SK-N-SH (cell line): Measurements from ENCODE around the gene HS3ST5. TPM values are rescaled to one million over a fixed set of nuclear protein-coding genes. Genes with fewer than 3 reads are reported as not detected.

ENCODE experiments used
- CTCF ChIA-PET: fragments of 300-600, 350-600 bp; formaldehyde crosslinking; extraction: SDS; loops from one replicate; lab custom pipeline; 2021; lab: Yijun Ruan, JAX
- POLR2A ChIA-PET: fragments of 350-600 bp; sonication (Branson Sonifier 250); formaldehyde crosslinking; extraction: SDS; loops from one replicate; lab custom pipeline; 2020; ENCODE audit warnings: antibody characterized with exemption, inconsistent platforms; lab: Yijun Ruan, JAX
- DNase-seq: peaks from one replicate; pipeline ENCODE4 v3.0.0; 2012
- H2AFZ ChIP-seq: fragments of 200-600 bp; sonication (generic); 2 replicates; pipeline ENCODE4 v1.8.1; 2016; ENCODE audit warnings: antibody characterized with exemption, mild to moderate bottlenecking, low read depth
- H3F3A ChIP-seq: fragments of 200-600 bp; sonication (generic); replicated peaks from 2 replicates; pipeline ENCODE3; 2016; ENCODE audit warnings: antibody characterized with exemption, mild to moderate bottlenecking; ENCODE audit not compliant: insufficient read depth
- H3K27ac ChIP-seq, 2 experiments: fragments of 200-500 bp in 1 of 2; fragments of 200-600 bp in 1 of 2; sonication (Bioruptor generic) in 1 of 2; sonication (generic), shearing (Covaris generic) in 1 of 2; 2 replicates each; pipeline versions ENCODE4 v1.5.1 to v1.6.1; 2014 to 2016; ENCODE audit warnings: low read depth in 2 of 2, inconsistent platforms in 1 of 2, low read length in 1 of 2, mild to moderate bottlenecking in 1 of 2, mixed read lengths in 1 of 2
- H3K27me3 ChIP-seq: fragments of 200-600 bp; sonication (generic), shearing (Covaris generic); 2 replicates; pipeline ENCODE4 v1.6.1; 2016; ENCODE audit warnings: mixed run types; ENCODE audit not compliant: insufficient read depth
- H3K36me3 ChIP-seq, 2 experiments: fragments of 200-500 bp in 1 of 2; fragments of 200-600 bp in 1 of 2; sonication (Bioruptor generic) in 1 of 2; sonication (generic) in 1 of 2; replicated peaks in 1 of 2; 2 replicates each; pipeline versions ENCODE3 to v1.5.1; 2014 to 2016; ENCODE audit warnings: low read length in 1 of 2, mild to moderate bottlenecking in 1 of 2; ENCODE audit not compliant: insufficient read depth in 2 of 2, control insufficient read depth in 1 of 2
- H3K4me1 ChIP-seq, 2 experiments: fragments of 200-500 bp in 1 of 2; fragments of 200-600 bp in 1 of 2; sonication (Bioruptor generic) in 1 of 2; sonication (generic), shearing (Covaris generic) in 1 of 2; 2 replicates each; pipeline versions ENCODE4 v1.5.1 to v1.6.1; 2014 to 2016; ENCODE audit warnings: low read depth in 1 of 2, low read length in 1 of 2, mixed run types in 1 of 2; ENCODE audit not compliant: insufficient read depth in 2 of 2, control insufficient read depth in 1 of 2
- H3K4me2 ChIP-seq: fragments of 200-600 bp; sonication (generic), shearing (Covaris generic); 2 replicates; pipeline ENCODE4 v1.6.1; 2017; ENCODE audit warnings: mixed run types
- H3K4me3 ChIP-seq, 2 experiments: fragments of 200-500 bp in 1 of 2; fragments of 200-600 bp in 1 of 2; sonication (Bioruptor generic) in 1 of 2; sonication (generic), shearing (Covaris generic) in 1 of 2; 2 replicates each; pipeline versions ENCODE4 v1.5.1 to v1.8.1; 2014 to 2016; ENCODE audit warnings: low read depth in 2 of 2, inconsistent platforms in 1 of 2, low read length in 1 of 2, mild to moderate bottlenecking in 1 of 2, mixed read lengths in 1 of 2, moderate library complexity in 1 of 2
- H3K79me2 ChIP-seq: fragments of 200-600 bp; sonication (generic); 2 replicates; pipeline ENCODE4 v1.8.1; 2017; ENCODE audit warnings: mild to moderate bottlenecking; ENCODE audit not compliant: insufficient read depth
- H3K9ac ChIP-seq: fragments of 200-600 bp; sonication (generic); 2 replicates; pipeline ENCODE4 v1.6.1; 2017; ENCODE audit warnings: mixed run types
- H3K9me2 ChIP-seq: fragments of 200-600 bp; sonication (generic); 2 replicates; pipeline ENCODE4 v1.6.1; 2017; ENCODE audit warnings: mixed run types
- H3K9me3 ChIP-seq: fragments of 200-600 bp; sonication (generic); 2 replicates; pipeline ENCODE4 v1.6.1; 2017; ENCODE audit warnings: mixed run types, mild to moderate bottlenecking, moderate library complexity
- H4K20me1 ChIP-seq: fragments of 200-600 bp; sonication (generic); 2 replicates; pipeline ENCODE4 v1.6.1; 2017; ENCODE audit warnings: mild to moderate bottlenecking, mixed run types; ENCODE audit not compliant: insufficient read depth
- CHD2 ChIP-seq: fragments of 150-350 bp; IDR thresholded peaks from 2 replicates; pipeline ENCODE4 v1.6.1; 2018; ENCODE audit warnings: low read length; ENCODE audit not compliant: partially characterized antibody
- EP300 ChIP-seq, 2 experiments: IDR thresholded peaks; 2 replicates each; pipeline versions ENCODE4 v1.4.0 to v1.6.1; 2012; ENCODE audit warnings: borderline replicate concordance in 1 of 2, low read depth in 1 of 2, low read length in 1 of 2
- JUND ChIP-seq: IDR thresholded peaks from 2 replicates; pipeline ENCODE4 v1.4.0; 2012
- MEF2A ChIP-seq: IDR thresholded peaks from 2 replicates; pipeline ENCODE4 v1.4.0; 2012; ENCODE audit warnings: low read depth, borderline replicate concordance
- MXI1 ChIP-seq: IDR thresholded peaks from 2 replicates; pipeline ENCODE4 v1.6.1; 2012; ENCODE audit warnings: mild to moderate bottlenecking, low read depth, low read length, improper control_type of control experiment
- RFX5 ChIP-seq: IDR thresholded peaks from 2 replicates; pipeline ENCODE4 v1.6.1; 2012; ENCODE audit warnings: mild to moderate bottlenecking, improper control_type of control experiment, low read length
- SIN3A ChIP-seq: IDR thresholded peaks from 2 replicates; pipeline ENCODE4 v1.6.1; 2012; ENCODE audit warnings: low read depth, mild to moderate bottlenecking, low read length, moderate library complexity, borderline replicate concordance
- SMC3 ChIP-seq: IDR thresholded peaks from 2 replicates; pipeline ENCODE4 v1.6.1; 2012; ENCODE audit warnings: low read depth, low read length, improper control_type of control experiment
- USF1 ChIP-seq: IDR thresholded peaks from 2 replicates; pipeline ENCODE4 v1.4.0; 2012; ENCODE audit warnings: low read depth, borderline replicate concordance
- WGBS: methylation state at CpG from one replicate; pipeline ENCODE4 v1.1.6; 2017; ENCODE audit warnings: low lambda C conversion rate; 5-methylcytosine and 5-hydroxymethylcytosine counted together
- polyA plus RNA-seq, 3 experiments: library from polyadenylated mRNA; depleted of rRNA; stranded (reverse); fragments of >200 nt; gene quantifications; 2 replicates each; pipeline ENCODE4 v1.2.3, GENCODE V29; 2012
- TF ChIP-seq, protein P1 (sequence below): IDR thresholded peaks from 2 replicates; pipeline ENCODE4 v1.6.1; 2012; ENCODE audit warnings: mild to moderate bottlenecking, low read depth, low read length, moderate library complexity
- TF ChIP-seq, protein P2 (sequence below): IDR thresholded peaks from 2 replicates; pipeline ENCODE4; 2012

HS3ST5 gene
- polyA plus RNA-seq, 1 of the 3 experiments (the other 2 are of a cell fraction) = 0.02 TPM

- Histone ChIP-seq H3F3A (no peaks in the 10 kb centered on the region), H3K9ac (no peak overlapping the region), H3K9me2 (no peaks in the 10 kb centered on the region), H3K36me3 (no peaks in the 10 kb centered on the region), H3K4me3 (no peak overlapping the region), H3K9me3 (no peaks in the 10 kb centered on the region), H2AFZ (no peak overlapping the region), H3K4me2 (no peak overlapping the region), H3K27ac (no peak overlapping the region), H3K4me1 (no peaks in the 10 kb centered on the region; a peak in 1 of 4 replicates), H3K27me3 (no peaks in the 10 kb centered on the region), H3K79me2 (no peaks in the 10 kb centered on the region), H4K20me1 (no peaks in the 10 kb centered on the region)
- POLR2A ChIA-PET = no interaction called here
- TF ChIP-seq SIN3A (no peak), USF1 (no peak), CHD2 (no peak), SMC3 (no peak), JUND (no peak)
- TF ChIP-seq, protein P1, sequence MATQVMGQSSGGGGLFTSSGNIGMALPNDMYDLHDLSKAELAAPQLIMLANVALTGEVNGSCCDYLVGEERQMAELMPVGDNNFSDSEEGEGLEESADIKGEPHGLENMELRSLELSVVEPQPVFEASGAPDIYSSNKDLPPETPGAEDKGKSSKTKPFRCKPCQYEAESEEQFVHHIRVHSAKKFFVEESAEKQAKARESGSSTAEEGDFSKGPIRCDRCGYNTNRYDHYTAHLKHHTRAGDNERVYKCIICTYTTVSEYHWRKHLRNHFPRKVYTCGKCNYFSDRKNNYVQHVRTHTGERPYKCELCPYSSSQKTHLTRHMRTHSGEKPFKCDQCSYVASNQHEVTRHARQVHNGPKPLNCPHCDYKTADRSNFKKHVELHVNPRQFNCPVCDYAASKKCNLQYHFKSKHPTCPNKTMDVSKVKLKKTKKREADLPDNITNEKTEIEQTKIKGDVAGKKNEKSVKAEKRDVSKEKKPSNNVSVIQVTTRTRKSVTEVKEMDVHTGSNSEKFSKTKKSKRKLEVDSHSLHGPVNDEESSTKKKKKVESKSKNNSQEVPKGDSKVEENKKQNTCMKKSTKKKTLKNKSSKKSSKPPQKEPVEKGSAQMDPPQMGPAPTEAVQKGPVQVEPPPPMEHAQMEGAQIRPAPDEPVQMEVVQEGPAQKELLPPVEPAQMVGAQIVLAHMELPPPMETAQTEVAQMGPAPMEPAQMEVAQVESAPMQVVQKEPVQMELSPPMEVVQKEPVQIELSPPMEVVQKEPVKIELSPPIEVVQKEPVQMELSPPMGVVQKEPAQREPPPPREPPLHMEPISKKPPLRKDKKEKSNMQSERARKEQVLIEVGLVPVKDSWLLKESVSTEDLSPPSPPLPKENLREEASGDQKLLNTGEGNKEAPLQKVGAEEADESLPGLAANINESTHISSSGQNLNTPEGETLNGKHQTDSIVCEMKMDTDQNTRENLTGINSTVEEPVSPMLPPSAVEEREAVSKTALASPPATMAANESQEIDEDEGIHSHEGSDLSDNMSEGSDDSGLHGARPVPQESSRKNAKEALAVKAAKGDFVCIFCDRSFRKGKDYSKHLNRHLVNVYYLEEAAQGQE = no peak
- CTCF ChIA-PET = interaction anchor here (0.5 to 1.7 kb wide), 4 partner anchors 9 to 1032 kb away, joined by 3 to 6 read pairs (median 3); no protein-coding TSS in a partner anchor
- DNase-seq = no peak
Observed at GRCh38 chr6:114169763-114170162, 173.1 kb downstream of the HS3ST5 start.

GRCh38 chr6:114167583-114168576, 174.9 kb downstream of the HS3ST5 start:
- H4K20me1 ChIP-seq = no peaks in the 10 kb centered on the region
- POLR2A ChIA-PET = no interaction called here
- DNase-seq = no peak

More at GRCh38 chr6:114167583-114168576, 174.9 kb downstream of the HS3ST5 start:
- H3K4me3 ChIP-seq = no peak overlapping the region
- no peaks in the 10 kb centered on the region for H3K79me2 ChIP-seq
- no peak overlapping the region for H3K9ac ChIP-seq
- 59% methylated on average over 13 of the region's 13 CpGs for WGBS
- H3F3A ChIP-seq = no peaks in the 10 kb centered on the region
- H3K27ac ChIP-seq = no peak overlapping the region
- TF ChIP-seq, protein P2, sequence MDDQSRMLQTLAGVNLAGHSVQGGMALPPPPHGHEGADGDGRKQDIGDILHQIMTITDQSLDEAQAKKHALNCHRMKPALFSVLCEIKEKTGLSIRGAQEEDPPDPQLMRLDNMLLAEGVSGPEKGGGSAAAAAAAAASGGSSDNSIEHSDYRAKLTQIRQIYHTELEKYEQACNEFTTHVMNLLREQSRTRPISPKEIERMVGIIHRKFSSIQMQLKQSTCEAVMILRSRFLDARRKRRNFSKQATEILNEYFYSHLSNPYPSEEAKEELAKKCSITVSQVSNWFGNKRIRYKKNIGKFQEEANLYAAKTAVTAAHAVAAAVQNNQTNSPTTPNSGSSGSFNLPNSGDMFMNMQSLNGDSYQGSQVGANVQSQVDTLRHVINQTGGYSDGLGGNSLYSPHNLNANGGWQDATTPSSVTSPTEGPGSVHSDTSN = no peak
- TF ChIP-seq MEF2A (no peak), RFX5 (no peak), MXI1 (no peak), EP300 (IDR thresholded peaks at IDR 0.05; ENCODE audit: borderline replicate concordance in 1 of 2, low read depth in 1 of 2, low read length in 1 of 2) (no peak)
- no peaks in the 10 kb centered on the region for H3K9me2 ChIP-seq
- CTCF ChIA-PET = no interaction called here
- H3K27me3 ChIP-seq = no peaks in the 10 kb centered on the region
- H3K4me1 ChIP-seq = no peaks in the 10 kb centered on the region; a peak in 1 of 4 replicates
- H3K36me3 ChIP-seq = no peaks in the 10 kb centered on the region
- no peak overlapping the region for H2AFZ ChIP-seq
- no peaks in the 10 kb centered on the region for H3K9me3 ChIP-seq
- no peak overlapping the region for H3K4me2 ChIP-seq
